DMS153 (cell line): ENCODE data around the gene ELFN2.
A peak's percentile ranks its signal among the peaks of the same experiment; 100 is the strongest.
"Not testable (repeated sequence)": the region's sequence is repeated elsewhere in the genome, so short reads cannot be mapped to it uniquely, and the experiment has no call there.

ENCODE experiments used
- DNase-seq: peaks from one replicate; lab custom pipeline; 2025; lab: John Stamatoyannopoulos, UW

ELFN2 gene

DNA sequence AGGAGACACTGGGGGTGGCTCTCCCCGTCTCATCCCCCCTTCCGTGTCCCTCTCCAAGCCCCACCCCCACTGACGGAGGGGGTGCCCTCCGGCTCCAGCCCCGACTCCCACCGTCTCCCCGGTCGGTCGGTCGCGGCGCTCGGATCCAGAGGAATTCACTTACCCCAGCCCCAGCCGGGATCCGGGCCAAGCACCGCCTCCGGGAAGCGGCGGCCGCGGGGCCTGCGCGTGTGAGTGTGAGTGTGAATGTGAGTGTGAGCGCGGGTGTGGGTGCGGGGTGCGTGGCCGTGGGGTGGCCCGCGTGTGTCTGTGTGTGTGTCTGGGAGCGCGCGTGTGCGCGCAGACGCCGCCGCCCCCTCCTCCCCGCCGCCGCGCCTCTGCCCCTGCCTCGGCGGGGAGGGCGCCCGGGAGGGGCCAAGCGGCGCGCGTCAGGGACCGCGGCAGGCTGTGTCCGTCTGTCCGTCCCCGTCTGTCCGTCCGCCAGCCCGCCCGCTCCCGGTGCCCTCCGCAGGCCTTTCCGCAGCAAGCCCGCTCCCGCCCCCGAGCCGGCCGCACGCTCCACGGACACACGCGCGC lies at the start of gene ELFN2:
Gene ELFN2 (minus strand): TSS at position 345 of the 576 bp plus-strand sequence. CDS start 51,945 bp downstream, outside the sequence.
- DNase-seq = no peak

DNA sequence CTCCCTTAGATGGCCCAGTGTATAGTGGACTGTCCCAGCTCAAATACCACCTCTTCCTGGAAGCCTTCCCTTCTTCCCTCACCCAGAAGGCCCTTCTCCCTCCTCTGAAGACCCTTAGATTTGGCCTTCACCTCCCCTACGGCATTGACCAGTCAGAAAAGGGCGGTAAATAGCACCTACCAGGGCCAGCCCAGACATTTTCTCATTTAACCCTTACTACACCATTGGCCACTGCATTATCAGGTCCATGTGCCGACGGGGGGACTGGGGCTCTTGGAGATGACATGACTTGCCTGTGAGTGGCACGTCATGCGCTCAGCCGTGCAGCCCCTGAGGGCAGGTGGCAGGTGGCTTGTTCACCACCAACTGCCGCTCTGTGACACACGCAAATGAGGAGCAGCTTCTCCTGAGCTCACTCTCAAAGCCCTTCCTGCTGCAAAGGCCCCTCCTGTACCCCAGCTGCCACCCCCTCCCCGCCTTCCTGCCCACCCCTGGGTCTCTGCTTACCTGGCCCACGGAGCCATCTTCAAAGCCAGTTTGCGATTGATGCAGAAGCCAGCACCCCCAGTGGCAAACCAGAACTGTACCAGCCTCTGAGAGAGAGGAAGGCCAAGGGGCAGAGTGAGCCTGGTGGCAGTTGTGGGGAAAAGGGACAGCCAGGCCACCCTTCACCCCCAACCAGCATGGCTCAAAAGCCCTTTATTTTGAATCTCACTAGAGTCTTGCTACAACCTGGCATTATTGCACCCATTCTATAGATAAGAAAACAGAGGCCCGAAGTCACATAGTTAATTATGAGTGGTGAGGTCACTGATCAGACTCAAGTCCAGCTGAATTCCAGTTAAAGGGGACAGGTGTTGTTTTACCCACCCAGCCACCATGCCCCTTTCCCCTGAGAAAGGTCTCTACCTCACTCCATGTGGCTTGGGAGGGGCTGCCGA lies 49.4 kb upstream of the ELFN2 start:
- no peak for DNase-seq

DNA sequence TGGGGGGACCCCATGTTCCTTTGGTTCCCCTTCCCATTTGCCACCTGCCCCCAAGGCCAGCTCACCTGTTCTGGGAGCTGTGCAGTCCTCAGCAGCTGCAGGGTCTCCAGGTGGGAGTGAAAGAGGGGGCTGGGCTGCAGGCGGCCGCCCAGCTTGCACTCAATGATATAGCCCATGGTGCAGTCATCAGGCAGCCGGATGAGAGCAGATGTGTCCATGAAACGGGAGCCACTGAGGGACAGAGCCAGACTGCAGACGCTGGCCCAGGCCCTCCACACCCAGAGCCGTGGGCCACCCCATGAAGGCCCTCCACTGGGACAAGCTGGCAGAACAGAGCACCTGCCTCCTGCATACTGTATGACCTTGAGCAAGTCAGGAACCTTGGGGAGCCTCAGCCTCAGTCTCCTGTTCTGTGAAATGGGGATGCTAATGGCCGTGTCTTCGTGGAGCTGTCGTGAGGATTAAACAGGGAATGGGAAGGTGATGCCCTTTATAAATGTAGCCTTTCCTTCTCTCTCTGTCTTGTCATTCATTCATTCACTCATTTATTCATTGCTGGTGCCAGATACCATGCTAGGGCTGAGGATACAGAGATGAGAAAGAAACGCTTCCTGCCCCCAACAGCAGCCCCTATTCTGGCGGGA lies 47.3 kb upstream of the ELFN2 start:
- no peak for DNase-seq

DNA sequence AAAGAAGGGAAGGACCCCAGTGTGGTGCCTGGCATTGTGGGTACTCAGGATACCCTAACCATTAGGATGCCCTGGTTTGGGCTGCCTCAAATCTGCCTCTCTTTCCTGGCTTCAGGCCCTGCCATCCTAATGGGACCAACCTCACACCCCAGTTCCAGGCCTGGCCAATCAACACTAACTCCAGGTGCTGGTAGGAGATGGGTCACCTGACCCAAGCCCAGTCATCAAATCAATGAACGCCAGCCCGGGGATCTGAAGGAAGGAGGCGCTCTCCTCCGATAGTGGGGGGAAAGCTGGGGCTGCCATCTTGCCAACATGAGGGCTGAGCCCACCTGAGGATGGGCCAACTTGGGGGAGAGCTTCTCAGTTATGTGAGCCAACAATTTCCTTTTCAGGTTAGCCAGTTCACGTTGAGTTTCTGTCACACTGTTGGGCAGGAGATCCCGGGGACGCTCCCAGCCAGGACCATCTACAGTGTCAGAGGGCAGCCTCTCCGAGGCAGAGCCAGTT lies 46.2 kb upstream of the ELFN2 start:
- DNase-seq = no peak

DNA sequence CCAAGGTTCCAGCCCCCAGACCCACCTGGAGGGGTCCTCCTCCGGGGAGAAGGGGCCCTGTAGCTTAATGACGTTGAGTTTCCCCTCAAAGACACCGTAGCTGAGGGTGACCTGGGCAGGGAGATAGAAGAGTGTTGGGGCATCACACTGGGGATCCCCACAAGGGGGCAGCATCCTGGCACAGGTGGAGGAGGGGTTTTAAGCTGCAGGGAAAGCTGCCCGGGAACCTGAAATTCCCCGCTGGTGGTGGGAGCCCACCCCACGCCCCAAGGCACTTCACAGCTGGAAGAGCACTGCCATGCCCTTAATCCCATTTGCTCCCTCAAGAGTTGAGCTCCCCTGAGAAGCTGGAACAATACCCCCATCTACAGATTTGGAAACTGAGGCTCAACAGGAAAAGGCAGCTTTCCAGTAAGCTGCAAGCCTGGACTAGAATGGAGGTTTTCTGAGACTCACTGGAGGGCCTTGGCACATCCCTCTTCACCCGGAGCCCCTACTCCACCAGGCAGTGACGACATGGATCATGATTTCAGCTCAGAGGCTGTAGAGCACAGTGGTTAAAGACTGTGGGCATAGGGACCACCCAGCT lies 45.2 kb upstream of the ELFN2 start:
- no peak for DNase-seq

DNA sequence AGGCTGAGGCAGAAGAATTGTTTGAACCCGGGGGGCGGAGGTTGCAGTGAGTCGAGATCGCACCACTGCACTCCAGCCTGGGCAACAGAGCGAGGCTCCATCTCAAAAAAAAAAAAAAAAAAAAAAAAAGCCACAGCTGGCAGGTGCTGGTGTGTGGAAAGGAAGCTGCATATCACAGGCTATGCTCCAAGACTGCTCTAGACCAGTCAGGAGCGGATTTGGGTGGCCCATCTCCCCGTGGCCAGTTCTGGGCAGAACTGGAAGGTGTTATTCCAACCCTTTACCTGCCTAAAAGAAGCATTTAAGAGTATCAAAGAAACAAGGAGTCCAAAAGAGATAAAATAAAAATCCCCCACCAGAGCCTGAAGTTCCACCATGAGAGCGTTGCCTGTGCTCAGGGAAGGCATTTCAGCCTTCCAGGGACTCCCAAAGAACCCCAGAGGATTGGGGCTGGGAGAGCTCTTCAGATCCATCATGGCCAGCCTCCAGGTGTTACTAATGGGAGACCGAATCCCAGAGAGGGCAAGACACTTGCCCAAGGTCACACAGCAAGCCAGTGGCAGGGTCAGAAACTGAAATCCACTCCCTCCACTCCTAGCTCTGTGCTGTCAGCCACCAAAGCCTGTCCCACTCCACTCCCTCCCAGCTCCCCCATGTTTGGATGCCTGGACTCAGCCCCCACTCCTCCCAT lies 44.6 kb upstream of the ELFN2 start:
- no peak for DNase-seq

- no peak for DNase-seq
Observed at GRCh38 chr22:37470087-37470445, 42.8 kb upstream of the ELFN2 start.

- no peak for DNase-seq
Observed at GRCh38 chr22:37469416-37470086, 42.3 kb upstream of the ELFN2 start.

GRCh38 chr22:37468201-37468695 lies 41.0 kb upstream of the ELFN2 start:
- DNase-seq = not testable (repeated sequence)

GRCh38 chr22:37467391-37467955 lies 40.2 kb upstream of the ELFN2 start:
- no peak for DNase-seq

DNA sequence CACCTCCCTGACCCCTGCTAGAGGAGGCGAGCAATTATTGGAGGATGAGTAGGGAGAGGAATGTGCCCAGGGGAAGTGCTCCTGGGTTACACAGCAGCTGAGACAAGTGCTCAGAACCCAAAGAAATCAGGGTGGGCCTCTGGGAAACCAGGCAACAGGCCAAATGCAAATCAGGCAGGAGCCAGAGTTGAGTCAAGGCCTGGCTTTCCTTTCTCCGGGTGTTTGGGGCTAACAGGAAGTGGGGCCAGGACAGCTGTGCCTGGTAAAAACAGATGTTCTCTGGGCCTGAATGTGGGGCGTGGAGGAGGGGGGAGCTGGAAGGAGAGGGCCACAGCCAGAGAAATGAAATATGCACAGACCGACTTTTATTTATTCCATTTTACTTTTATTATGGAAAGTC lies 36.9 kb upstream of the ELFN2 start:
- DNase-seq = peak; percentile 57

DNA sequence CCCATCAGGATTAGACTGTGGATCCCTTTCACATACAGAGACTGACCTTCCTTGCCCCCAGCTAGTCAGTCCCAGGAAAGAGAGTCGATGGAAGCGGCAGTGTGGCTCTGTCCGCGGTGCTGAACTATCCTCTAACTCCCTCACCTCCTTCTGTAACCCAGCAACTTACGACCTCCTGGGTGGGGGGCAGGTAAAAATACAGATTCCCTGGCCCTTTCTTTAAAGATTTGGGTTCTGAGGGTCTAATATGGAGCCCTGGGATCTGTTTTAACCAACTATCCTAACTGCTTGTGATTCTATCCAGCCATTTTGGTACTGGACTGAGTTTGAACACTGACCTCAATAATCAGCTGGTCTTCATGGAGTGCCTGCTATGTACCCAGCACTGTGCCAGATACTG lies 35.7 kb upstream of the ELFN2 start:
- DNase-seq = no peak

- no peak for DNase-seq
Observed at GRCh38 chr22:37462436-37462835, 35.2 kb upstream of the ELFN2 start.

DNA sequence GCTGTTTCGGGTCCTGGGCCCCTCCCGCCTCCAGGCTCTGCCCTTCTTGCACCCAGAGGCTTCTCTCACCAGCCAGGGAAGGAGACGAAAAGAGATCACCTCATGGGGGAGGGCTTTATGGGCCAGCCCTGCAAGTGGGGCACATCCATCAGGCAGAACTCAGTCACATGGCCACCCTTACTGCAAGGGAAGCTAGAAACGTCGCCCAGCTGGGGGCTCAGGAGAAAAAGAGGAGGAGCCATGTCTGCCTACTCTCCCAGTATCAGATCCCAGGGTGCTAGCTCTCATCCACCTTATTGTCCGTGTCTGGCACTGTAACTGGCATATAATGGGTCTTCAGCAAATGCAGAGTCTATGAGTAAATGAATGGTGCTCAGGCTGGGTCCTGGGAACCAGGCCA lies 34.7 kb upstream of the ELFN2 start:
- DNase-seq = no peak

DNA sequence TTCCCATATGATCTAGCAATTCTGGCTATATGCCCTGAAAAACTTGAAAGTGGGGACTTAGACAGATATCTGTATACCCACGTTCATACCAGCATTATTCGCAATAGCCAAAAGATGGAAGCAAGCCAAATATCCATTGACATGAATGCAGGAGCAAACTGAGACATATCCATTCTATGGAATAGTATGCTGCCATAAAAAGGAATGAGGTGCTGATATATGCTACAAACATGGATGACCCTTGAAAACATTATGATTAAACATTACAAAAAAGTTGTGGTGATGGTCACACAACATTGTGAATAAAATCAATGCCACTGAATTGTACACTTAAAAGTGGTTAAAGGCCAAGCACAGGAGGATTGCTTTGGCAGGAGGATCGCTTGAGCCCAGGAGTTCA lies 33.4 kb upstream of the ELFN2 start:
- DNase-seq = no peak

DNA sequence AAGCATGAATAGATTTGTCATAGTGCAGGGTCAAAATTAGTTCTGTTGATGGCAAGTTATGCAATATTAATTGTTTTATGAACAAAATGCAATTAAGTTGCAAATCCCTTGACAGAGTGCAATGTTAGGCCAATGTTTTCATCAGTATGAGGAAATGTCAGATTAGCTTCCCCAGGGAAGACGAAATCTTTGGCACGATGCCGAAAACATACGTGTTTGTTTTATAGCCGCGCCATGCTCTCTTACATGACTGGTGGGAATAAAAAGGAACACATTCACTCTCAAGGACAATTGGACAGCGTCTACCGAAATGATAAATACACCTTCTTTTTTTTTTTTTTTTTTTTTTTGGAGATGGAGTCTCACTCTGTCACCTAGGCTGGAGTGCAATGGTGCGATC lies 31.9 kb upstream of the ELFN2 start:
- peak; percentile 84 for DNase-seq

DNA sequence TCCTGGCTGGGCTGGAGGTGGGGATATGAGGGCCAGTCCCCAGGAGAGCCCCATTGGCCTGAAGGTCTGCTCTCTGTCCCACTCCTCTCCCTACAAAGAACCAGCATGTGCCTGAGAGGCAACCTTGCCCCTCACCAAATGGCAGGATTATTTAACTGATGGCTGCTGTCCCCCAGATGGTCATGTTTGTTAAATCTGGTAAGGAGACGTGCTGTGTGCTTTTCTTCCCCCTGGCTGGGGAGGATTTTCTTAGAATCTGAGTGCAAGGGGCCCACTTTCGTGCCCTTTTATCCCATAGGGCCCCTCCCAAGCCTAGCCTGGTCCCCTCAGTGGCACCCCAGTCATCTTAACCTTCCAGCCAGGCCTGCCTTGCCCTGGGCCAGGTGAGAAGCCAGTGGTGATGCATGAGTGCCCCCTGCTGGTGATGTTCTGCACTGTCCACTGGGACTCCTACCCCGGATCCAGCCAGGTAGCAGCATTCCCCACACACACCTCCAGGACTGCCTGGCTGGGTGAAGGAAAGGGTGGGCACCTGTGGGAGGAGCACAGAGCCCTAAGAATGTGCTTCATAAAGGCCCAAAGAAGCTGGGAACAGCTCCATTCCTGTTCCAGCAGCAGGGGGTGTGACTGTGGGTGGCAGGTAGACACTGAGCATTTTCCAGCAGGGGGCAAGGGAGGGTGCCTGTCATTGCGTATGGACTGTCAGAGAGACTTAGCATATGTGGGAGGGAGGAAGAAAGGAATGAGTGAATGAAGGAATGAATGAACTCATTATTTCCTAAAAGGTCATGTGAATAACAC lies 30.0 kb upstream of the ELFN2 start:
- peak; percentile 46 for DNase-seq

- no peak for DNase-seq
Observed at GRCh38 chr22:37456346-37456745, 29.1 kb upstream of the ELFN2 start.

DNA sequence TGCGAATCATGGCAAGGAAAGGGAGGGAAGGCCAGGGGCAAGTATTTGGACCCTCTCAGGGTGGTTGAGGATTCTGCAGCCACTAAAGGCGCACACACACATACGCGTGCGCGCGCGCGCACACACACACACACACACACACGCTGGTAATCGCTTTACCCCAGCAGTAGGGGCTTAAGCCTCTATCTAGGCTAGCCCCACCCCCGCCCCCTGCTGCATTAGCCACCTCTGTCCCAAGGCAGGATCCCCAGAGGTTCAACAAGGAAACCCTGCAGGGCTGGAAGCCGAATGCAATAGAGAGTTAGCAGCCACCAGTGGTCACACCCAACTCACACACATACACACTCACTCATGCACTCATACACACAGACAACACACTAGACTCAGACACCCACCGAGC lies 28.6 kb upstream of the ELFN2 start:
- no peak for DNase-seq
